ENCODE data around the gene SMG9. TPM values are rescaled to one million over a fixed set of nuclear protein-coding genes. Genes with fewer than 3 reads are reported as not detected.

SMG9 gene
- total RNA-seq, 4 donors from 2014 or later = 4.5 to 9.1 (median 7.1) TPM

- Histone ChIP-seq H3K4me3 (peak overlapping the region; percentile 2 to 54 (median 38)), H3K27me3 (peaks cover 0 to 24% (median 6%) of the 10 kb centered on the region in 3 donors), H3K4me1 (peaks cover 6 to 7% of the 10 kb centered on the region in 2 donors), H3K9me3 (no peaks in the 10 kb centered on the region), H3K36me3 (no peaks in the 10 kb centered on the region), H3K27ac (no peak overlapping the region)
- DNase-seq (peak; percentile 38 to 43), ATAC-seq (peak; percentile 74 to 78)
- TF ChIP-seq, protein P1, sequence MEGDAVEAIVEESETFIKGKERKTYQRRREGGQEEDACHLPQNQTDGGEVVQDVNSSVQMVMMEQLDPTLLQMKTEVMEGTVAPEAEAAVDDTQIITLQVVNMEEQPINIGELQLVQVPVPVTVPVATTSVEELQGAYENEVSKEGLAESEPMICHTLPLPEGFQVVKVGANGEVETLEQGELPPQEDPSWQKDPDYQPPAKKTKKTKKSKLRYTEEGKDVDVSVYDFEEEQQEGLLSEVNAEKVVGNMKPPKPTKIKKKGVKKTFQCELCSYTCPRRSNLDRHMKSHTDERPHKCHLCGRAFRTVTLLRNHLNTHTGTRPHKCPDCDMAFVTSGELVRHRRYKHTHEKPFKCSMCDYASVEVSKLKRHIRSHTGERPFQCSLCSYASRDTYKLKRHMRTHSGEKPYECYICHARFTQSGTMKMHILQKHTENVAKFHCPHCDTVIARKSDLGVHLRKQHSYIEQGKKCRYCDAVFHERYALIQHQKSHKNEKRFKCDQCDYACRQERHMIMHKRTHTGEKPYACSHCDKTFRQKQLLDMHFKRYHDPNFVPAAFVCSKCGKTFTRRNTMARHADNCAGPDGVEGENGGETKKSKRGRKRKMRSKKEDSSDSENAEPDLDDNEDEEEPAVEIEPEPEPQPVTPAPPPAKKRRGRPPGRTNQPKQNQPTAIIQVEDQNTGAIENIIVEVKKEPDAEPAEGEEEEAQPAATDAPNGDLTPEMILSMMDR (IDR thresholded peaks at IDR 0.05 in 4 of 5, conservative IDR thresholded peaks at IDR 0.05 in 1 of 5) = peak in 4 of 5 experiments; percentile 19 to 70 (median 34)
- no peak for TF ChIP-seq POLR2A (IDR thresholded peaks at IDR 0.05)
- intact Hi-C loops (cut with DNase I; ENCODE audit: low total_unique reads) = no loop called here
- in situ Hi-C loops (cut with MboI; ENCODE audit: low sequenced_read_pairs in 4 of 4) = no loop called here
Measured at GRCh38 chr19:43774103-43774939, 19.6 kb upstream of the SMG9 start.

DNA sequence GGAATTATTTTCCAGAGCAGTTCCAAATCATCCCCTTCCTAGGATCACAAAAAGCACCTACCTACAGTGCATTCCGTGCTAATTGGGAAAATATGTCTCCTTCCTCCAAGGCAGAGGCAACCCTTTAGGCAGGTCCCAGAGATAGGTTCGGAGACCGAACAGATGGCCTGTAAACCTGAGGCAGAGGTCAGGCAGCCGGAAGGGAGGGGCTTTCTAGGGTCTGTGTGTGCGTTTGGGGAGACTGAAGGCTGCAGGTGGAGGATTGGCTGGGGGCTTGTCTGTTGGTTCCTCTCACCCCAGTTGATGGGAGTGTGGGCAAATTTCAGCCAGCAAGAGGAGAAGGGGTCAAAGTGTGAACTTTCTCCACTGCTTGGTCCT is 19.0 kb upstream of the SMG9 start:
- Histone ChIP-seq H3K4me3 (no peak overlapping the region), H3K36me3 (no peaks in the 10 kb centered on the region), H3K4me1 (peaks cover 6 to 7% of the 10 kb centered on the region in 2 donors), H3K27ac (no peak overlapping the region), H3K27me3 (peaks cover 0 to 24% (median 6%) of the 10 kb centered on the region in 3 donors), H3K9me3 (no peaks in the 10 kb centered on the region)
- ATAC-seq (no peak), DNase-seq (no peak)
- in situ Hi-C loops (cut with MboI; ENCODE audit: low sequenced_read_pairs in 4 of 4) (no loop called here), intact Hi-C loops (cut with DNase I; ENCODE audit: low total_unique reads) (no loop called here)
- TF ChIP-seq, protein P1 (IDR thresholded peaks at IDR 0.05 in 4 of 5, conservative IDR thresholded peaks at IDR 0.05 in 1 of 5) = no peak
- TF ChIP-seq POLR2A (IDR thresholded peaks at IDR 0.05) = no peak

- no peak overlapping the region for H3K4me3 ChIP-seq
- intact Hi-C loops (cut with DNase I; ENCODE audit: low total_unique reads) (no loop called here), in situ Hi-C loops (cut with MboI; ENCODE audit: low sequenced_read_pairs in 4 of 4) (no loop called here)
- H3K4me1 ChIP-seq = peaks cover 0 to 2% of the 10 kb centered on the region in 2 donors
- H3K27me3 ChIP-seq = peaks cover 0 to 16% (median 0%) of the 10 kb centered on the region in 3 donors
- ATAC-seq (no peak), DNase-seq (no peak)
- TF ChIP-seq, protein P1 (IDR thresholded peaks at IDR 0.05 in 4 of 5, conservative IDR thresholded peaks at IDR 0.05 in 1 of 5) = no peak
- TF ChIP-seq POLR2A (IDR thresholded peaks at IDR 0.05) = no peak
- H3K27ac ChIP-seq = no peak overlapping the region
- H3K9me3 ChIP-seq = no peaks in the 10 kb centered on the region
- no peaks in the 10 kb centered on the region for H3K36me3 ChIP-seq
Measured at GRCh38 chr19:43769256-43769655, 14.5 kb upstream of the SMG9 start.

DNA sequence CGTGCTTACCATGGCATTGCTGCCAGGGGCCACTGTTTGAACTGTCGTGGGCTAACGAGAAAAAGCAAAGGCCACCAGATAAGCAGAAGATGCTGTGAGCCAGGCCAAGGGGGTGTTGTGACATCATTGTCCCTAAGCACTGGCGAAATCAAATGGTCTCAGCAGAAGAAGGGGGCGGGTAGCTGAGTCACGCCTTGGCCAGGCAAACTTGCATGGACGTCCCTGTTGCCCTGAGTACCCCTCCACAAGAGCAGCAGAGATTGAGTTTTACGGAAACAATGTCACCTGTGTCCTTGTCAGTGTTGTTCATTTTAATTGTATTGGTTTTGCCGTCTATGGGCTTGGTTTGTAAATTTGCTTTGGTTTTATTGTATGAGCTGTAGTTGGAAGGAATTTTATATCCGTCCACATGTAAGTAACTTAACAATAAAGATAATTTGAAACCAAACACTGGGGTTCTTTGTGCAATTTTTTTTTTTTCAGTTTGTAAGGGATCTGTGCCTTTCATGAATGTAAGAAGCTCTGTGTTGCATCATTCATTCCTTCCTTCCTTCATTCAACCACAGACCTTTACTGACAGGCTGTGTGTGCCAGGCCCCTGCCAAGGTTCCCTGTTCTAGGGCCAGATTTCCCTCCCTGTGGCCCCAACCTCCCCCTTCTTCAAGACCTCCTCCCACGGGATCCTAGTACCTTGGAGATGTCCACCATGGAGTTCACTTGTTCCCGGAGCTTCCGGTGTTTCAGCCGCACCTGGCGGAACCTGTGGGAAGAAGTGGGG is 13.7 kb upstream of the SMG9 start:
- in situ Hi-C loops (cut with MboI; ENCODE audit: low sequenced_read_pairs in 4 of 4) = no loop called here
- no peak for ATAC-seq
- Histone ChIP-seq H3K36me3 (no peaks in the 10 kb centered on the region), H3K27me3 (peaks cover 0 to 10% (median 0%) of the 10 kb centered on the region in 3 donors), H3K9me3 (no peaks in the 10 kb centered on the region), H3K4me1 (no peaks in the 10 kb centered on the region), H3K4me3 (no peak overlapping the region), H3K27ac (no peak overlapping the region)
- intact Hi-C loops (cut with DNase I; ENCODE audit: low total_unique reads) = no loop called here
- DNase-seq = no peak
- TF ChIP-seq, protein P1 (IDR thresholded peaks at IDR 0.05 in 4 of 5, conservative IDR thresholded peaks at IDR 0.05 in 1 of 5) = no peak
- no peak for TF ChIP-seq POLR2A (IDR thresholded peaks at IDR 0.05)

All from gastrocnemius medialis (tissue), 4 donors.